Keratinocyte (primary cell): ENCODE results near the gene METAP1. TPM values are rescaled to one million over a fixed set of nuclear protein-coding genes. Genes with fewer than 3 reads are reported as not detected.

Experiments
- DNase-seq: peaks from one replicate; pipeline ENCODE4 v3.0.0-alpha.2; 2011; ENCODE audit warnings: low read depth, missing footprints, low spot score
- FAIRE-seq: peaks from 2 replicates; lab custom pipeline; 2011; peaks lifted over from hg19 to GRCh38; lab: Jason Lieb, UNC
- H2AFZ ChIP-seq: 2 replicates; pipeline ENCODE4 v1.6.0; 2012; ENCODE audit warnings: low read length, control low read depth, inconsistent platforms; ENCODE audit not compliant: control insufficient read depth
- H3K27ac ChIP-seq: 2 replicates; pipeline ENCODE4 v1.5.1; 2011; ENCODE audit warnings: low read length; ENCODE audit not compliant: control insufficient read depth, insufficient read depth
- H3K27me3 ChIP-seq: 3 replicates; pipeline ENCODE4 v1.6.0; 2011; ENCODE audit warnings: low read length; ENCODE audit not compliant: control insufficient read depth, insufficient read depth; ENCODE audit errors: extremely low read depth
- H3K36me3 ChIP-seq, 2 experiments: 2 replicates in 1 of 2; 3 replicates in 1 of 2; pipeline ENCODE4 v1.5.1; 2011; ENCODE audit warnings: low read length in 2 of 2, mild to moderate bottlenecking in 1 of 2; ENCODE audit not compliant: control insufficient read depth in 2 of 2, insufficient read depth in 2 of 2; ENCODE audit errors: extremely low read depth in 1 of 2
- H3K4me1 ChIP-seq: 3 replicates; pipeline ENCODE4 v1.5.1; 2011; ENCODE audit warnings: low read length; ENCODE audit not compliant: control insufficient read depth, insufficient read depth; ENCODE audit errors: extremely low read depth
- H3K4me2 ChIP-seq: 3 replicates; pipeline ENCODE4 v1.6.0; 2011; ENCODE audit warnings: low read depth, low read length; ENCODE audit not compliant: control insufficient read depth, insufficient read depth; ENCODE audit errors: extremely low read depth
- H3K4me3 ChIP-seq, 3 experiments: fragments of 200-600 bp in 1 of 3; sonication (generic) in 1 of 3; 2 replicates in 2 of 3; 3 replicates in 1 of 3; pipeline ENCODE4 v1.5.1; 2011 to 2016; ENCODE audit warnings: low read length in 3 of 3, mild to moderate bottlenecking in 3 of 3, control low read depth in 2 of 3, inconsistent platforms in 1 of 3, low read depth in 1 of 3, mixed read lengths in 1 of 3, mixed run types in 1 of 3, moderate library complexity in 1 of 3; ENCODE audit not compliant: control insufficient read depth in 2 of 3, insufficient read depth in 2 of 3; ENCODE audit errors: extremely low read depth in 1 of 3
- H3K79me2 ChIP-seq: 2 replicates; pipeline ENCODE4 v1.6.0; 2012; ENCODE audit warnings: low read length; ENCODE audit not compliant: control insufficient read depth, insufficient read depth
- H3K9ac ChIP-seq: 3 replicates; pipeline ENCODE4 v1.6.0; 2011; ENCODE audit warnings: low read length; ENCODE audit not compliant: control insufficient read depth, insufficient read depth; ENCODE audit errors: extremely low read depth
- H3K9me1 ChIP-seq: 3 replicates; pipeline ENCODE4 v1.6.0; 2011; ENCODE audit warnings: low read length; ENCODE audit not compliant: control insufficient read depth, insufficient read depth; ENCODE audit errors: extremely low read depth
- H3K9me3 ChIP-seq: 2 replicates; pipeline ENCODE4 v1.5.1; 2012; ENCODE audit warnings: low read depth, low read length; ENCODE audit not compliant: control insufficient read depth
- H4K20me1 ChIP-seq: 3 replicates; pipeline ENCODE4 v1.6.0; 2011; ENCODE audit warnings: low read length; ENCODE audit not compliant: control insufficient read depth, insufficient read depth; ENCODE audit errors: extremely low read depth
- CTCF ChIP-seq, 3 experiments: IDR thresholded peaks in 1 of 3; conservative IDR thresholded peaks in 1 of 3; optimal IDR thresholded peaks in 1 of 3; 2 replicates in 2 of 3; 3 replicates in 1 of 3; pipeline versions ENCODE3 to v1.5.1; 2011; ENCODE audit warnings: low read length in 3 of 3, mild to moderate bottlenecking in 3 of 3, moderate library complexity in 2 of 3, control low read depth in 1 of 3, inconsistent platforms in 1 of 3; ENCODE audit not compliant: insufficient read depth in 2 of 3; ENCODE audit errors: extremely low read depth in 1 of 3
- EZH2 ChIP-seq: IDR thresholded peaks from one replicate; pipeline ENCODE4 v1.6.1; 2012; ENCODE audit warnings: inconsistent platforms, mild to moderate bottlenecking, low read length, moderate library complexity
- dilution Hi-C: fragments of 300-500 bp; cut with MboI; formaldehyde crosslinking; loops from one replicate; pipeline ENCODE4 v1.7.0; 2020; ENCODE audit warnings: low sequenced_read_pairs; ENCODE audit not compliant: extremely low pct_ligation_motif_present
- polyA plus RNA-seq, 5 experiments: library from polyadenylated mRNA; depleted of rRNA in 3 of 5; stranded (reverse) in 3 of 5; stranded (forward) in 1 of 5; unstranded in 1 of 5; fragments of >200 nt; gene quantifications; 1 replicate in 1 of 5; 2 replicates in 3 of 5; 3 replicates in 1 of 5; pipeline versions ENCODE4 v1.2.1 to v1.2.3, GENCODE V29; 2011 to 2012; ENCODE audit warnings: missing spikeins in 2 of 5, low read depth in 1 of 5, low replicate concordance in 1 of 5

The METAP1 gene
- polyA plus RNA-seq, 1 donor (not counting 4 experiments of a cell fraction or from before 2014, with no cell fraction given), result 89.4 TPM

- Histone ChIP-seq H2AFZ (no peak overlapping the region), H3K4me3 (no peak overlapping the region), H3K27me3 (no peaks in the 10 kb centered on the region)
Measured at GRCh38 chr4:99013402-99013843, 17.9 kb downstream of the METAP1 start.

GRCh38 chr4:99013884-99014523 lies 18.5 kb downstream of the METAP1 start:
- Histone ChIP-seq H3K36me3 (peaks cover 2 to 10% of the 10 kb centered on the region in 2 experiments), H3K4me3 (no peak overlapping the region), H2AFZ (no peak overlapping the region), H3K9me1 (no peaks in the 10 kb centered on the region), H3K9me3 (no peaks in the 10 kb centered on the region), H3K27ac (no peak overlapping the region), H4K20me1 (peaks cover 6% of the 10 kb centered on the region), H3K4me2 (no peak overlapping the region), H3K9ac (no peak overlapping the region), H3K27me3 (no peaks in the 10 kb centered on the region), H3K4me1 (no peaks in the 10 kb centered on the region), H3K79me2 (peaks cover 99% of the 10 kb centered on the region)
- TF ChIP-seq CTCF (optimal IDR thresholded peaks at IDR 0.05 in 1 of 3, IDR thresholded peaks at IDR 0.05 in 1 of 3, conservative IDR thresholded peaks at IDR 0.05 in 1 of 3; ENCODE audit: extremely low read depth in 1 of 3, insufficient read depth in 2 of 3, low read length in 3 of 3), result no peak
- TF ChIP-seq EZH2, result no peak
- FAIRE-seq (no peak), DNase-seq (no peak)
- dilution Hi-C loops, result no loop called here

More at GRCh38 chr4:99013402-99013843, 17.9 kb downstream of the METAP1 start:
- TF ChIP-seq EZH2, result no peak
- TF ChIP-seq CTCF (optimal IDR thresholded peaks at IDR 0.05 in 1 of 3, IDR thresholded peaks at IDR 0.05 in 1 of 3, conservative IDR thresholded peaks at IDR 0.05 in 1 of 3; ENCODE audit: extremely low read depth in 1 of 3, insufficient read depth in 2 of 3, low read length in 3 of 3), result no peak
- DNase-seq (no peak), FAIRE-seq (peak; percentile 13)
- dilution Hi-C loops, result no loop called here
- Histone ChIP-seq H3K36me3 (peaks cover 2 to 6% of the 10 kb centered on the region in 2 experiments), H3K27ac (no peak overlapping the region), H3K9me1 (no peaks in the 10 kb centered on the region), H3K4me1 (peaks cover 2% of the 10 kb centered on the region), H4K20me1 (peaks cover 6% of the 10 kb centered on the region), H3K4me2 (no peak overlapping the region), H3K9me3 (no peaks in the 10 kb centered on the region), H3K79me2 (peaks cover 99% of the 10 kb centered on the region), H3K9ac (no peak overlapping the region)
